GM21390 (cell line): Measurements from ENCODE around the gene PAF1.
A peak's percentile ranks its signal among the peaks of the same experiment; 100 is the strongest.

Source experiments
- ATAC-seq: cut with Tn5 transposase; IDR thresholded peaks from one replicate; pipeline ENCODE4 v1.9.1; 2021; ENCODE audit not compliant: unreplicated experiment

PAF1 gene

DNA sequence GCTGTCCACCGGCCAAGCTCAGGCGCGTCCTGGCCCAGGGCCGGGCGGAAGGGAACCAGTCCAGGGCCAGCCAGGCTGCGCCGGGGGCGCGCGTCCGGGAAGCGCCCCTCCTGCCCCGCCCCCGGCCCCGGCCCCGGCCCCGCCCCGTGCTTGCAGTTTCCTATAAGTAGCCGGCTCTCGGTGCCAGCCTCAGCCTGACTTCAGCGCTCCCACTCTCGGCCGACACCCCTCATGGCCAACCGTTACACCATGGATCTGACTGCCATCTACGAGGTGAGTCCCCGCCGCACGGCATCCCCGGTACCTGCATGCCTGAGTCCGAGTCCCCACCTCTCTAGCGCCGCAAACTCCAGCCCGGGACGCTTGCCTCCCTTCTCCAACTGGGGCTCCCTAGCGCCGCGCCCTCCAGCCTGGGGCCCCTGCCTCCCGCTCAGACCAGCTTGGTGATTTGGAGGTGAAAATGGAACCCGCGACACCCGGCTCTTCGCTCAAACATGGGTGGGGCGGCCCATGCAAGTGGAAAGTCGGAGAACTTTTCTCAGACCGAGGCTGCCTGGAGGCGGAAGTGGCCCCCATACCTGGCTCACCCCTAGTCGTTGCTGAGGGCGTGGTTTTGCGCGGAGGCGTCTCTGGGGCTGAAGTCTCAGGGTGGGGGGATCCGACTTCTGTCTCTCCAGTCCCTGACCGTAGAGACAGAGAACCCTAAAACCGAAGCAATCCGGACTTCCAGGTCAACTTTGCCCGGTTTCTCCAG is 15.9 kb upstream of the PAF1 start, which contains the start of gene ZFP36:
Gene ZFP36 (plus strand): TSS at position 192 of the 754 bp plus-strand sequence. CDS start 58 bp downstream, at position 250.
- no peak for ATAC-seq

DNA sequence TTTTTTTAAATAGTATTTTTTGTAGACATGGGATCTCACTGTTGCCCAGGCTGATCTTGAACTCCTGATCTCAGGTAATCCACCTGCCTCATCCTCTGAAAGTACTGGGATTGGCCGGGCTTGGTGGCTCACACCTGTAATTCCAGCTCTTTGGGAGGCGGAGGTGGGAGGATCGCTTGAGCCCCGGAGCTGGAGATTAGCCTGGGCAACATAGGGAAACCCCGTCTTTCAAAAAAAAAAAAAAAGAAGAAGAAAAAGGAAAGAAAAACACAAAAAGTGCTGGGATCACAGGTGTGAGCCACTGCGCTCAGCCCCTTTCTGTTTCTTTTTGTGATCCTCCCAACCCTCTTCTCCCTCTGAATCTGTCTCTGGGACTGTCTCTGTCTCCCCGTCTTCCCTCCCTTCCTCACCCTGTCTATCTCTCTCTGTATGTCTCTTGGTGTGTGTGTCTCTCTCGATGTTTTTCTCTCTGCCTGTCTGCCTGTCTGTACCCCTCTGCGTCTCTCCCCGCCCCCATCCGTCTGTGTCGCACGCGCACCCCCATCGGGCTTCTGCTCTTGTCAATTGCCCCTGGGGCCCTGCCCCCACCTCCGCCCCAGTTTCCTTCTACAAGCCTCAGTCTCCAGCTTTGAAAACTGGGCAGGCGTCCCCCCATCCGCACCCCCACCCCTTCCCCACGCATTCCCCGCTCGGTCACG is 15.2 kb upstream of the PAF1 start:
- ATAC-seq = no peak

DNA sequence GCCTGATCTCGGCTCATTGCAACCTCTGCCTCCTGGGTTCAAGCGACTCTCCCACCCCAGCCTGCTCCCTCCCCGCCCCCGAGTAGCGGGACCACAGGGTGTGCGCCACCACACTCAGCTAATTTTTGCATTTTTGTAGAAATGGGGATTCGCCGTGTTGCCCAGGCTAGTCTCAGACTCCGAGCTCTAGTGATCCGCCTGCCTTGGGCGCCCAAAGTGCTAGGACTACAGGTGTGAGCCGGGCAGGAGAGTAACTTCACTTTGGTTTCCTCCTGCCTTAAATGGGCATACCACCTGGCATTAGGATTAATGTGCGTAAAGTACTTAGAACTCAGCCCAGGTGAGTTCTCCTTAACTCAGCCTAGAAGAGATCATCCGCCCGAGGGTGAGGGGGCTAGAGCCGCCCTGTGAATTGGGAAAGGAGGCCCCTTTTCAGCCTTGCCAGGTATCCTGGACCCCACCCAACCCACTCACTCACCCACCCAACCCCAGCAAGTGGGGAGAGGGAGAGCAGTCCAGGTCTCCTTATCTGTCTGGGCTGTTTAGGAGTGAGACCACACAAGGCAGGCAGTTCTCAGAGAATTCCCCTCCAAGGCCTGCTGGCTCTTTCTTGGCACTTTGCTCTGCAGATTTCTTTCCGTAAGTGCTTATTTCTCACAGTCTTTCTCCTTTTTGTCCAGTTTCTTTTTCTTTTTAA is 14.5 kb upstream of the PAF1 start:
- no peak for ATAC-seq

DNA sequence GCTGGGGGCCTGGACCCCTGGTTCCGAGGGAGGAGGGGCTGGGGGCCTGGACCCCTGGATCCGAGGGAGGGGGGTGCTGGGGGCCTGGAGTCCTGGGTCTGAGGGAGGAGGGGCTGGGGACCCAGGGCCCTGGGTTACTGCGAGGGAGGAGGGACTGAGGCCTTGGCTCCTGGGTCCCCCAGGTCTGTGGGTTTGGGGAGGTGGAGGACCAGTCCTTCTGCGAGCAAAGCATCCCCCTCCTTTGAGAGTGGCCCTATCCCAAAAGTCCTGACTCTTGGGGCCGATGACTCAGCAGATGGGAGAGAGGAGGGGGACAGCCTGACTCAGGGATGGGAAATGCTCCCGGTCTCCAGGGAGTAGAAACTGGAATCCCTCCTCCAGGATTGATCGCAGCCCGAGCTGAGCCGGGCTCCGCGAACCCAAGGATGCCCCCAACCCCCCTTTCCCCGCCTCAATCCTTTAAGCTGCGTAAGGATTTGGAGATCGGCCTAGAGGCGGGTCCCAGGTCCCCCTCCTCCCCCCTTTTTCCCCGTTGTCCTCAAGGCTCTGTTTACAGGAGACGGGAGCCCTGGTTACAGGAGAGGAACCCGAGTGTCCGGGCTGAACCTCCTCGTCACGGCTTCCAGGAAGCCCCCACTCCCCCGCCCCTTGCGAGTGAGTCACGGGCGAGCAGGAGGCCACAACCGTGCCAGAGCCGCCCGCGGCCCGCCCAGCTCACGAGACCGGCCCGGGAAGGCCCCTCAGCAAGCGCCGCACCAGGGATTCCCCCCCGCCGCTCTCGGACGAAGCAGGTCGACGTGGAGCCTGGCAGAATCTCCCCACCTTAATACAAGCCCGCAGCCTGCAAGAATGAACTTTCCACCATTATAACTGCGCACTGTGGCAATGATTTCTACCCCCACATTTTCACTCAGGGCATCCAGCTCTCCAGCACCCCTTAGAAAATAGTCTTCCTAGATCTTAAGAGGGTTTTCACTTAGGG is 12.7 kb upstream of the PAF1 start:
- no peak for ATAC-seq

DNA sequence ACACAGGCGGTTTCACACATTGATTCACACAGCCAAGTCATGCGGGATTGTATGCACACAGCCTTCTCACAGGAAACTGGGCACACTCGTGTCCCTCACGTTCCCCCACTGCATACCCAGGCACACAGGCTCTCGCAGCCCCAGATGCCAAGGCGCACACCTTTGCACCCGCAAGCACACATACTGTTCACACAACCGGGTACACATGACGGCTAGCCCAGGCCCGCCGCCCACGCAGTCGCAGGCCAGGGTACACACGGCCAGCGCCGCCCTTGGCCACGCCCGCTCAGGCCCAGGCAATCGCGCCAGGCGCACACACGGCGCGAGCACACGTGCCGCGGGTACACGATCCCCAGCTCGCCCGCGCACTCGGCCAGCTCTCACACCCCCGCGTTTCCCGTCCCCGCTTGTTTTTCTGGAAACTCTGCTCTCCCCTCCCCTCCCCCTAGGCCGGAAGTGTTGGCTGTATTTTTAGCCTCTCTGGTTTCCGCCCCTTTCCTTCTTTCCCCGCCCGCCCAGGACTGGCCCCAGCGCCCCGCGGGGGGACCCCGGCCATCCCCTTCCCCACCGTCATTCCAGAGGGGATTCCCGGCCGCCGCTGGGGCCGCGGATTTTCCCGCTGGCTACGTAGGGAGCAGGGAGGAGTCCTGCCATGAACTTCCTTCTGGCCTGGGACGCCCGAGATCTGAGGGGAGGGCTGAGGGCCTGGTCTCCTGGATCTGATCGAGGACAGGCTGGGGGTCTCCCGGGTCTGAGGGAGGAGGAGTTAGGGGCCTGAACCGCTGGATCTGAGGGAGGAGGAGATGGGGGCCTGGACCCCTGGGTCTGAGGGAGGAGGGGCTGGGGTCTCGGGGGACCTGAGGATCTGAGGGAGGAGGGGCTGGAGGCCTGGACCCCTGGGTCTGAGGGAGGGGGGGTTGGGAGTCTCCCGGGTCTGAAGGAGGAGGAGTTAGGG is 11.7 kb upstream of the PAF1 start:
- ATAC-seq = no peak

DNA sequence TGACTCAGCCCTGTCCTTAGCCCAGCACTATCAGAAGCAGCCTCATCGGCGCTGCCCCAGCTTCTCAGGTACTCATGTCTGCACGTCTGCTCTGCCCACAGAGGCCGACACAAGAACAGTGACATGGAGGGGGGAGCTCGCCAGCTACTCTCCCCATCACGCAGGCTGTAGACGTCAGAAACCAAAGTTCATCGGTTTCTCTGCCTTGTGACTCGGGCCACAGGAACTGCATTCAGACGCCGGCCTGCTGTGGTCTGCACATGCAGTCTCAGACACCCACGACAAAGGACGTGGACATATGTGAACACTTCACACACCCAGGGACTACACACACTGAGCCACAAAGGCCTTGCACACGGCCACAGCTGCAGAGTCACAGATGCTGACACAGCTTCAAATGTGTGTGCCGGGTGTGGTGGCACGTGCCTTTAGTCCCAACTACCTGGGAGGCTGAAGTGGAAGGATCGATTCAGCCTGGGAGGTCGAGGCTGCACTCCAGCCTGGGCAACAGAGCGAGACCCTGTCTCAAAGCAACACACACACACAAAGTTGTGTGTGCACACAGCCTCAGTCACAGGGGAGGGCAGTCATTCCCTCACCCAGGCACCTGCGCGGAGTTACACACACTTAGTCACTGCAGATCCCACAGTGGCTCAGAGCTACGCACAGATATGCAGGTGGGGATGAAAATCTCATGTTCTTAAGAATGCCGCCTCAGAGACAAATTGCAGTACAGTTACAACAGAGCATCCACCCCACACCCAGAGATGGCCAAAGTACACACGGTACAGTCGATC is 10.8 kb upstream of the PAF1 start:
- ATAC-seq = peak; percentile 29

DNA sequence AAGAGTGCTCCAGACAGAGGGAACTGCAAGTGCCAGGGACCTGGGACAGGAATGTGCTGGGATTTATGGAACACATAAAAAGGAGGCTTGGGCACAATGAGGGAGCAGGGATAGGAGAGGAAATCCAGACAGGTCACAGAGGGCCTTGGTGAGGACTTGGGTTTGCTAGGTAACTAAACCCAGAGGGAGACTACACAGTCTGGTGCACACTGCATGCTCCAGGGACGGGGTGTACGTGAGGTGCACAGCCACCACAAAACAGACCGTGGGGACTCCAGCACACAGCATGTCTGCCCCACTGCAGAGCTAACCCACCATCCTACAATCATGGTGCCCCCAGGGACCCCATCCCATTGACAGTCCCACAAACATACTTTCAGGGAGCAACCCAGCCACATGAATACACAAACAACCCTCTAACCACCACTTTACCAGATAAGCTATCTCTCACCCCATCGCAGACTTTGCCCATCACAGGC is 10.2 kb upstream of the PAF1 start:
- ATAC-seq = no peak

DNA sequence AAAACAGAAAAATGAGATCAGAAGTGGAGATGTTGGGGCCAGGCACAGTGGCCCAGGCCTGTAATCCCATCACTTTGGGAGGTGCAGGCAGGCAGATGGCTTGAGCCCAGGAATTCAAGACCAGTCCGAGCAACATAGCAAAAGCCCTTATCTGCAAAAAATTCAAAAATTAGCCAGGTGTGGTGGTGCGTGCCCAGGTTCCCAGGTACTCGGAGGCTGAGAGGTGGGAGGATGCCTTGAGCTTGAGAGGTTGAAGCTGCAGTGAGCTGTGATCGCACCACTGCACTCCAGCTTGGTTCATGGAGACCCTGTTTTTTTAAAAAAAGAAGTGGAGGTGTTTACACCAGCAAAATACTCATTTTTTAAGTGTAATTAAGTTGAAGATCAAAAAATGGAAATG is 9.2 kb upstream of the PAF1 start:
- ATAC-seq = no peak

DNA sequence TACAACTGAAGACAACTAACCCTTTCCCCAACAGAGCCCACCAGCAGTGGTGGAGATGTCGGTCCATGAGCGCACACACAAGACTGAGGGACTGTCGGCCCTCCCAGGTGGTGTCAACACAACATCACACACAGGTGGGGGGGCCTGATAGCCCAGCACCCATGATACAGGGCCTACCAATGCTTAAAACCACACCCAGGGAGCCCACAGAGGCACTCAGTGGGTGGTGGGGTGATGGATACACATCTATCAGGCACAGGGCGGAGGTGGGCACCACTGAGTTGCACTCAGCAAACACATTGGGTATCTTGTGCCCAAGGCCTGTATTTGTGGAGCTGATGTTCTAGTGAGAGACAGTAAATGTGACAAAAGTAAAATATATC is 8.8 kb upstream of the PAF1 start:
- ATAC-seq = no peak

DNA sequence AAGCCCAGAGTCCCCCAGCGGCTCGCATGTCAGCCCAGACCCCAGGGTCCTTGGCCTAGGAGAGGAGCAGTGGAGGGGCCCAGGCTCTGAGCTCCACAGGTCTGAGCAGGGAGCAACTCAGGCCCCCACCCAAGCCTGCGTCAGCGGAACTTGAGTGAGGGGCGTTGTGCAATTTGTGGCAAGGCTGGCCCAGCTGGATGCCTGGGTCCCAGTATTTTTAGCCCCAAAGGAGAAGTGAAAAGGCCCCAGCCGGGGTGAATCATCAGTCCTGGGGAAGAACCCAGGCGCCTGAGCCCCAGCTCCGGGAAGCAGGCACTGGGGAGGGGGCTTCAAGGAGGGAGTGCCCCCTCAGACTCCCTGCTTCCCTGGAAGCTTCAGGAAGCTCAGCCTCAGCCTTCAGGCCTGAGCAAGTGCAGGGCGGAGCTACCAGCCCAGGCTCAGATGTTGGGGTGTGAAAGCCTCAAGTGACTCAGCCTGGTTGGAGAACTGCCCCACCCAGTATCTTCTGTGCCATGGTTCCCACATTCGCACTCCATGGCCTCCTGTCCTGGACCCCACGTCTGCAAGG is 7.5 kb upstream of the PAF1 start:
- ATAC-seq = no peak

DNA sequence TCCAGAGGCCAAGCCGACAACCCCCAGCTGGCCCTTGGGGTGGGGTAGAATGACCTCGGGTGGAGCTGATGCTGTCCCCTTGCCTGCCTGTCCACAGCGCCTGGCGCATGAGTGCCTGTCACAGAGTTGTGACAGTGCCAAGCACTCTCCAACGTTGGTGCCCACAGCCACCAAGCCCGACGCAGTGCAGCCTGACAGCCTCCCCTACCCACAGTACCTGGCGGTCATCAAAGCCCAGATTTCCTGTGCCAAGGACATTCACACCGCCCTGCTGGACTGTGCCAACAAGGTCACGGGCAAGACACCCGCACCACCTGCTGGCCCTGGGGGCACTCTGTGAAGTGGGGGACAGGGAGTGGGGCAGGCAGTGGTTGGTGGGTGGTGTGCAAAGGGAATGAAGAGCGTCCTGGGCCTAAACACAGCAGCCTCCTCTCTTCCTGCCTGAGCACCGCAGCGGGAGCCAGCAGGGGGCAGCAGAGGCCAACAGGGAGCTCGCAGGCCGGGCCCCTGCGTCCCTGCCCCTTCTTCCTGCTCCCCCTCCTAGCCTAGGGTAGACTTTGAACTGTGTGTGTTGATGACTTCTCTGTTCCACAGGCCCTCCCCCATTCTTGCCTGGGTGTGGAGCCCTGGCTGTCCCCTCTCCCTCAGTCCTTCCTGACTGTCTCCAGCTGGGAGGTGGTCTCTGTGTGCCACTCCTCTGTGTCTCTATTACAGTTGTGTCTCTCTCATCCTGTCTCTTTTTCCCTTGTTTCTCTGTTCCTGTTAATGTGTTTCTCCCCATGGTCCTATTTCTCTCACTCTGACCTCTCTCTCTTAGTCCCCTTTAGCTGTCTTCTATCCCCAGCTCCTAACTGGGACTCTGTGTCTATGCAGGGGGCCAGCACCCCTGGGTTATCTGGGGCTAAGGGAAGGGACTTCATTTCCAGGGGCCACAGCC is 6.7 kb upstream of the PAF1 start:
- peak; percentile 37 for ATAC-seq

DNA sequence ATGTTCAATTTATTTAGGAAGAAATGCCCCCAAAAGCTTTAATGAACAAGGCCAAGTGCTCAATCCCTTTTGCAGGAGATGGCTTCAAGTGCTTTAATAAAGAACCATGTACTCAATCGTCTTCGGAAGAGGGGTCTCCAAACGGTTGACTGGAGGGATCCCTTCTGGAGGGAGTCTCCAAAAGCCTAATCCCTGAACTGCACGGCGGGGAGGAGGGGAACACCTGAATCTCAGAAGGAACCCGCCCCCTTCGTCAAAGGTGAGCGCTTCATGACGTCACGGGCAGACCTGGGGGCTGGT is 505 bp downstream of the PAF1 start:
- ATAC-seq = no peak

DNA sequence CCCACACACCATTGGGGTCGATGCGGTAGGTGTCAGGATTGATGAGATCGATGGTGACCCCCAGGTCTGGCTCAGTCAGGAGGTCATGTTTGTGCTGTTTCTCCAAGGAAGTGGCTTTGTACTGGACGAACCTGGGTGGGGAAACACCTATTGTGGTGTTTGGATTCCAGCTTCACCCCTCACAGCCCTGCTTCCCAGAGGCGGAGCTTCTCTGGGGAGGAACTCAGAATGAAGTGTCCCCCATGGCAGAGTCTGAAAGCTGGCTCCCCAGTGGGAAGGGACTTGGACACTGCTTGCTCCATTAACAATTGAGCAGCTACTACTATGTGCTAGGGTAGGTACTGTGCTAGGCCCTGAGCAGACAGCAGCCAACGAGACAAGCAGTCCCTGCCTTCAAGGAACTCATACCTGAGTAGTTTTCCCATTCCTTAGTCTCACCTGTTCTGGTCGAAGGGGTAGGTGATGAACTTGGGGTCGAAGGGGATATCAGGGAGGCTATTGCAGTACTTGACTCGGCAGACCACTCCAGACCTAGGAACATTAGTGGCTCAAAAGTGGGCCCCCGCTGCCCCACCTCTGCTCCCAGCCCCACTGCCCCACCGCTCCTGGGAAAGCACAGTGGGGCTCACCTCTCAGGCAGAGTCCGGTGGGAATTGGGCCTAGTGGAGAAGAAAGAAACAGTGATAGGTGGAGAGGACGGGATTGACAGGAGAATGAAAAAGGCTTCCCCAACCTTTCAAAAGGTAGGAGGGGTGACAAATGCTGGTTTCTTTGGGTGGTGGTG is 1.1 kb downstream of the PAF1 start:
- ATAC-seq = no peak

DNA sequence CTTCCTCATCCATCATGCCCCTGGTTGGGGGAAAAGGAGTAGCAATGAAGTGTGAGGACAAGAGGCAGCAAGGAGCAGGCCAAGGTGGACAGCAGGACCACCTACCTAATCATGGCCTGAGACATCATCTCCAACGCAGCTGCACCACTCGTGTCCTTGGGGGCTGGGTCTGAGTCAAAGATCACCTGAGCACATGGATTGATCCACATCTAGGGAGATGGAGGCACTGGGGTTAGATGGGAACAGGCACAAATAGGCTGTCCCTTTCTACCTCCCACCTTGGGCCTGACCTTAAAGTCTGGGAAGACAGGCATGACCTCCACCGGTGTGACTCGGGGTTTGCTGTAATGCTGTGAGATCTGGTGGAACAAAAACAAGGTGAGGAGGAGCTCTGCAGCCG is 2.2 kb downstream of the PAF1 start:
- no peak for ATAC-seq

DNA sequence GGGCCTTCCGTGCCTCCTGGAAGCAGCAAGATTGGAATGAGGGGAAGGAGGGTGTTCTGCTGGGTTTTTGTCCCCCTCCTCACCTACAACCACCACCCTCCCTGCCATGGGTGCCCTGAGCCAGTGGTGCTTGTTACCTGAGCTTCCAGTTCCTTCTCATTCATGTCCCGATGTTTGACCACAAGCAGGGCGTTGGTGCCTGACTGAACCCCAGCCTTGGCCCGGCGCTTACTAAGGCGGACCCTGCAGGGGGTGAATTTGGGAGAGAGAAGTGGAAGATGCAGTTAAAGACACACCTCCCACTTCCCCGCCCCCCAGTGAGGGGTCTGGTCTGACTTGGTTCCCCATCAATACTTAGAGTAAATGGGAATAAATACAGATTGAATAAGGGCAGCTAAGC is 4.3 kb downstream of the PAF1 start:
- no peak for ATAC-seq

DNA sequence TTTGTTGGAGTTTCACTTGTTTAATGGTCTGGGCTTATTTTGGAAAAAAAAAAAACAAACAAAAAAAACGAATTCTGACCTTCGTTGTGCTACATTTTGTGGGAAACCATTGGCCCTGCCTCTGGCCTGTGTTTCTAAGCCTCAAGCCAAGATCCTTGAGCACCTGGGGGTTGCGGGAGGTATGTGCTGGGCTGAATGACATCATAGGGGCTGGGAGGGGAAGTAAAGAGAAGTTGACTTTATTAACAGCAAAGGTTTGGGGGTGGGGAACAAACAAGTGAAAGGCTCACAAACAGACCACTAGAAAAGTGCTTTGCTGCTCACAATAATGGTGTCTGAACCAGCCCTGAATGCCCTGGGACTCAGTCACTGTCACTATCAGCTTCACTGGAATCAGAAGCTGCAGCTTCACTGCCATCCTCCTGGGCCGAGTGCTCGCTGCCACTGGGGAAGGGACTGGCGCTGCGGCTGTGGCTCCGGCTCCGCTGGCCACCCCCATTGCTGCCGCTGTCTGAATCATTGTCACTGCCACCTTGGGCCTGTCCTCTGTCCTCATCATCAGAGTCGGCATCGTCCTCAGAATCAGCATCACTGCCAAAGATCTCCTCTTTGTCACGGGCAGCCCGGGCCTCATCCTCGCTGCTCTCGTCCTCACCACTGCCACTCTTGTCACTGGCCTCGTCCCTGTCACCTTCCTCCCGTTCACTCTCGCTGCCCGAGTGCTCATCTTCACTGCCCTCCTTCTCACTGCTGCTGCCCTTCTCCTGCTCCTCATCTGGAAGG is 5.1 kb downstream of the PAF1 start:
- no peak for ATAC-seq
